ENCODE data around the gene C1QTNF6. TPM values are rescaled to one million over a fixed set of nuclear protein-coding genes. Genes with fewer than 3 reads are reported as not detected.

C1QTNF6 gene
- total RNA-seq, 1 experiment from 2014 or later: 0.08 TPM

DNA sequence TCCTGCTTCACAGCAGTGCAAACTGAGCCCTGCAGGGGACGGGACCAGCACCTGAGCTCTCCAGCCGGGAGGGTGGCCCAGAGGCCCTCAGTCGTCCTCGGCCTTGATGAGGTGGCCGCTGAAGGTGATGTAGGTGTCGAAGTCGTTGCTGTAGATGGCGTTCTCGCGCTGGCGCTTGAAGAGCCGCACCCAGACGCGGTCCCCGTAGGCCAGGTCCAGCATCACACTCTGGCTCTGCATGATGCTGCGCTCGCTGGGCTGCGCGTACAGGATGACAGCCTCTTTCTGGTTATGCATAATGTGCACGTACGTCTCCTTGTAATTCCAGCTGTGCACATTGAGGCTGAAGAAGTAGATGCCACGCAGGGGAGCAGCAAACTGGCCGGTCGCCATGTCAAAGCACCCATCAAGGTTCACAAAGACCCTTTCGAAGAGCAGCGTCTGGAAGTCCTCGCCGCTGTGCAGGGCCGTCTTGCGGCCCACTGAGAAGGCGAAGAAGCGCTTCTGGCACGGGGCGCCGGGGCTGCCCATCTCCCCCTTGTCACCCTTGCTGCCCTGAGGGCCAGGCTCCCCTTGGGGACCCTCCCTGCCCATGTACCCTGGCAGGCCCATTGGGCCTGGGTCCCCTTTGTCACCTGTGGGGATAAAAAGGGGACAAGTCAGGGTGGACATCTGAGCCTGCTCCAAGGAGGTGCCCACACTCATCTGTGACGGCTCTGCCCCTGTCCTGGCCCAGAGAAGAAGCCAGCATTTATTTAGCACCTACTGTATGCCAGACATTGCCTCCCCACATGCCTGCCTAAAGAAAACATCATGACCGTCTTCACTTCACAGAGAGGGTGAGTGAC lies 5.7 kb downstream of the C1QTNF6 start:
- Histone ChIP-seq H3K4me3 (no peak overlapping the region), H3K4me1 (no peaks in the 10 kb centered on the region), H3K27ac (no peak overlapping the region), H3K36me3 (no peaks in the 10 kb centered on the region), H3K27me3 (no peaks in the 10 kb centered on the region), H3K9me3 (replicated peaks) (no peaks in the 10 kb centered on the region)
- no peak for DNase-seq

DNA sequence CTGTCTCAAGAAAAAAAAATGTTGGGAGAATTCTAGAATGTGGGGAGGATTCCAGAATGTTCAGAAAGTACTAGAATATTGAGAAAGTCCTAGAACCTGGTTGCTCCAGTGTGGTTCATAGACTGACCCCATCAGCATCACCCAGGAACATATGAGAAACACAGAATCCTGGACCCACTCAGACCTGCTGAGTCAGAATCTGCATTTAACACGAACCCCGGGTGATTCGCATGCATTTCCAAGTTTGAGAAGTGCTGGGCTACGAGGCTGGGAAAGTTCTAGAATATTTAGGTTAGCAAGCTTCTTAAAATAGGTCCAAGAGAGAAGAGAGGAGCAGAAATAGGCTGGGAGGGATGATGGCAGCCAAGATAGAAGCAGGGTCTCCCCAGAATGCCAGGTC lies 6.4 kb downstream of the C1QTNF6 start:
- H3K36me3 ChIP-seq: no peaks in the 10 kb centered on the region
- no peaks in the 10 kb centered on the region for H3K4me1 ChIP-seq
- H3K27me3 ChIP-seq: peaks cover 3% of the 10 kb centered on the region; the same call in 1 of the 2 replicates
- H3K9me3 ChIP-seq (replicated peaks): no peaks in the 10 kb centered on the region
- no peak for DNase-seq
- no peak overlapping the region for H3K4me3 ChIP-seq
- no peak overlapping the region for H3K27ac ChIP-seq

DNA sequence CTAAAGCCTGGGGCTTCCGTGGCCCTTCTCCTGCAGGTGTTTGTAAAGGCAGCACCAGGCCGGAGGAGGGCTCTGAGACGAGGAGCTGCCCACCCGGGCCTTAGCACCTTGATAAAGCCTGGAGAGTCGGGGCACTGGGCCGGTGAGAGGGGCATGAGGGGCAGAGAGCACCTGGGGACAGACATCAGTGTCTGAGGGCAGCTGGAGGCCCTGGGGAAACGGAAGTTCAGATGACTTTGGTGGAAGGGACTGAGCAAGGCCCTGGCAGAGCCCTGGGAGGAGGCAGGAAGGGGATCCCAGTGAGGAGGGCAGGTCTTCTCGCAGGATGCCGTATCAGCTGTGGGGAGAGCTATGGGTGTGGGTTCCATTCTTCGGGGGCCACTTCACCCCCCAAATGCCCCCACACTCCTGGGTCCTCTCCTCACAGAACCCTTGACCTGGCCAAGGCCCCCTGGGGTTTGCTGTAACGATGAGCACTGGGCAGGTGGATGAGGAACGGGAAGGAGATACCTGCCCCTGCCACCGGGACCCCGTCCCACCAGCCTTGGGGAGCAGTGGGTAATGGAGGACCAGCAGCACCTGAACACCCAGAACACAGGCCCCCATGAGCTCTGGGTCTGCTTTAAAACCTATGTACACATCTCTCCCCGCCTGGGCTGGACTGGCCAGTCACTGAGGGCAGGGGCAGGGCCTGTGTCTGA lies 7.4 kb downstream of the C1QTNF6 start:
- H3K4me3 ChIP-seq: no peak overlapping the region
- no peak for DNase-seq
- H3K27me3 ChIP-seq: peaks cover 11% of the 10 kb centered on the region; the same call in 1 of the 2 replicates
- H3K4me1 ChIP-seq: no peaks in the 10 kb centered on the region
- H3K36me3 ChIP-seq: no peaks in the 10 kb centered on the region
- no peaks in the 10 kb centered on the region for H3K9me3 ChIP-seq (replicated peaks)
- H3K27ac ChIP-seq: no peak overlapping the region

DNA sequence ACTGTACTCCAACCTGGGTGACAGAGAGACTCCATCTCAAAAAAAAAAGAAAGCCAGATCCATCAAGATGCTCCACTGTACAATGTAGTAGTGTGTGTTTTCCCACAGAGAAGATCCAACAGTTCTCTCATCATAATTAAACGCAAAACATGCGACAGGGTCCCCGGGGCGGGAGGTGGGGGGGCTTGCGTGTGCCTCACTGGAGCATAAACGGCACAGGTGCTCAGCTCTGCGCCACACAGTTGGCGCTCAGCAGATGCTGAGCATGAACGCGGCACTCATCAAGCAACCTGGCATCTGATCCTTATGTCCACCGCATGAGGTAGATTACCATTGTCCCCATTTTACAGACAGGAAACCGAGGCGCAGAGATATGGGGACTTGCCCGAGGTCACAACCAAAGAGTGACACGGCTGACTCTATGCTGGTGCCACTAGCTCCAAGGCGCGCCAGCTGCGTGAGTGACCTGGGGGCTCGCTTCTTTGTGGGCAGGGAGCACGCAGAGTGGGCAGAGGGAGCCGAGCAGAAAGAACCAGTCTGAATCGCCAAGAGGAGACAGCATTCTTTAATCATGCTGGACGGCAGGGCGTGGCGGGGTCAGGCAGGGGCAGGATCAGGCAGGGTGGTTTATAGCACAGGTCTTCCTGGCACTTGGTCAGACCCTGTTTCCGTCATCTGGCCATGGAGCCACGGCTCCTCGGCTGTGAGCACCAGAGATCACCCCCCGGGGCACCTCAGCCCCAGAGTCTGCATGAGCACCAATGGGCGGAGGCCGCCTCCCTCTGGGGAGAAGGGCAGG lies 8.2 kb downstream of the C1QTNF6 start:
- no peak overlapping the region for H3K27ac ChIP-seq
- no peak for DNase-seq
- H3K4me3 ChIP-seq: no peak overlapping the region
- H3K27me3 ChIP-seq: peaks cover 11% of the 10 kb centered on the region; the same call in 1 of the 2 replicates
- H3K4me1 ChIP-seq: no peaks in the 10 kb centered on the region
- H3K9me3 ChIP-seq (replicated peaks): no peaks in the 10 kb centered on the region
- H3K36me3 ChIP-seq: no peaks in the 10 kb centered on the region

DNA sequence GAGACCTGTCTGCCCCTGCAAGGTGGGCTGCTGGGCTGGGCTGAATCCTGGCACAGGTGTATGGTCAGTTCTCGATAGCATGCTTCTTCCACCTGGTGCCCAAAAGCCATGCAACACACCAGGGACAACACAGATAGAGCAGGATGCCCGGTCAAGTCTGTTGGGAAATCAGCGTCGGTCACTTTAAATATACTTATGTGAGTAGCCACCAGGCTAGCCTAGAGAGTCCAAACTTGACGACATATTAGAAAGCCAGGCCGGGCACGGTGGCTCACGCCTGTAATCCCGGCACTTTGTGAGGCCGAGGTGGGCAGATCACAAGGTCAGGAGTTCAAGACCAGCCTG lies 8.9 kb downstream of the C1QTNF6 start:
- H3K4me3 ChIP-seq: no peak overlapping the region
- no peak overlapping the region for H3K27ac ChIP-seq
- DNase-seq: no peak
- H3K27me3 ChIP-seq: peaks cover 15% of the 10 kb centered on the region; the same call in 1 of the 2 replicates
- no peaks in the 10 kb centered on the region for H3K4me1 ChIP-seq
- H3K36me3 ChIP-seq: no peaks in the 10 kb centered on the region
- H3K9me3 ChIP-seq (replicated peaks): no peaks in the 10 kb centered on the region

DNA sequence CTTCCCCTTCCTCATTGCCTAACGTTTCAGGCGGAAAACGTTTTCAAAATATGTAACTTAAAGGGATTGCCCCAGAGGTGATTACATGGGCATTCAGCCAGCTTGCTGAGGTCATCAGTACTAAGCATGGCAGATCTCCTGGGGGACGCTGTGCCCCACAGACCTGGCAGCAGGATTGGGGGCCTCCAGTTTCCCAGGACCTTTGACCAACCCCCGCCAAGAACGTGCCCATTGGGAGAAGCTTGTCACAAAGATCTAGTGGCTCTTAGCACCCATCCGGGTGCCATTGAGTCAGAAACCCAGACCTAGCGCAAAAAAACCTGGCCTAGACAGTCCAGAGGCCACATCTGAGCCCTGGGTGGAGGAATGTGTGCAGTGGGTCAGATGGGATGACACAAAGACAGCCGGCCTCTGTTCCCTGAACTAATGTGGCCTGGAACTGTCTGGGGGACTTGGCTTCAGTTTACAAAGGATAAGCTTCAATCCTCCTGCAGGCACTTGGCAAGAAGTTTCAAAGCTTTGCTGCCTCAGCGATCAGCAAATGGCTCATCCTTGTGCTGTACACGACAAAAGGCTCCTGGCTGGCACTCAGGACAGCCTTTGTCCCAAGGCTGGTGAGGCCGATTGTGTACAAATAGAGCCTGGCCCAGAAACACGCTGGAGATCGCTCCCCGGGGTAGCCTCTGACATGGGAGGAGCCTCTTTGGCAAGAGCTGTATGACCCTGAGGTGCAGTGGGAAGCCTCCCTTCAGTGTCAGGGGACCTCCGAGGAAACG lies 9.5 kb downstream of the C1QTNF6 start:
- Histone ChIP-seq H3K4me1 (no peaks in the 10 kb centered on the region), H3K27me3 (peaks cover 15% of the 10 kb centered on the region; the same call in 1 of the 2 replicates), H3K36me3 (no peaks in the 10 kb centered on the region), H3K4me3 (no peak overlapping the region), H3K9me3 (replicated peaks) (no peaks in the 10 kb centered on the region), H3K27ac (no peak overlapping the region)
- DNase-seq: peak in 1 of 2 experiments; percentile 28

DNA sequence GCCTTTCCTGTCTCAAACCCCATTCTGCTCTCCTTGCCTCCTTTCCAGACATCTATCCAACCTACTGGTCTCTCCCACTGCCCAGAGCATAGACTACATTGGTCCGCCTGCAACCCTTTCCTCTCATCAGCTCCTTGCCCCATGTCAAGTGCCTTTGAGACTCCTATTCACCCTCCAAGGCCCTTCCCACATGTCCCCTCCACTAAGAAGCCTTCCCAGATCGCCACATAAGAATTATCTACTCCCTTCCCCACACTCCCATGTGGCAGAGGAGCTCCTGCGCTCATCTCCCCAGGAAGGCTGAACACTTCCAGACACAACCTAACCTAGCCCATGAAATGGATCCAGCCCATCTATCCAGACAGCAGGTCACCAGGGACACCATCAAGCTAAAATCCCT lies 10.3 kb downstream of the C1QTNF6 start:
- H3K27ac ChIP-seq: no peak overlapping the region
- no peak for DNase-seq
- H3K27me3 ChIP-seq: peaks cover 15% of the 10 kb centered on the region; the same call in 1 of the 2 replicates
- H3K4me3 ChIP-seq: no peak overlapping the region
- no peaks in the 10 kb centered on the region for H3K4me1 ChIP-seq
- H3K36me3 ChIP-seq: no peaks in the 10 kb centered on the region
- H3K9me3 ChIP-seq (replicated peaks): no peaks in the 10 kb centered on the region

DNA sequence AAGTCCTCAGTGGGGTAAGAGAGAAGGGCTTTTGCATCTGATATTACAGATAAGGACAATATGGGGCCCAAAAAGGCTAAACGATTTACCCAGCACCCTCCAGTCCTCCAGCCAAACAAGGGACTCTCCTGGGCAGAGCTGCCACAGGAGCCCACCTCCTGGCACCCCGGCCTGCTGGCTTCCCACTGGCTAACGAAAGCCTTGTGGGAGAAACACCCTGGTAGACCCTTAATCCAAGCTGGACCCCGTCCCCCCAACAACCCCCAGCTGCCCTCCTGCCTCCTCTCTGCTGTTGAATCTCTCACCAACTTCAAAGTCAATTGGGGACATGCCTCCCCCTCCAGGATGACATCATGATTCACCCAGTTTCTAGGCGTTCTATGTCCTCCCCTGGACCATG lies 10.8 kb downstream of the C1QTNF6 start:
- H3K4me3 ChIP-seq: no peak overlapping the region
- H3K27ac ChIP-seq: no peak overlapping the region
- no peaks in the 10 kb centered on the region for H3K9me3 ChIP-seq (replicated peaks)
- H3K27me3 ChIP-seq: peaks cover 15% of the 10 kb centered on the region; the same call in 1 of the 2 replicates
- H3K4me1 ChIP-seq: no peaks in the 10 kb centered on the region
- H3K36me3 ChIP-seq: no peaks in the 10 kb centered on the region
- DNase-seq: no peak

DNA sequence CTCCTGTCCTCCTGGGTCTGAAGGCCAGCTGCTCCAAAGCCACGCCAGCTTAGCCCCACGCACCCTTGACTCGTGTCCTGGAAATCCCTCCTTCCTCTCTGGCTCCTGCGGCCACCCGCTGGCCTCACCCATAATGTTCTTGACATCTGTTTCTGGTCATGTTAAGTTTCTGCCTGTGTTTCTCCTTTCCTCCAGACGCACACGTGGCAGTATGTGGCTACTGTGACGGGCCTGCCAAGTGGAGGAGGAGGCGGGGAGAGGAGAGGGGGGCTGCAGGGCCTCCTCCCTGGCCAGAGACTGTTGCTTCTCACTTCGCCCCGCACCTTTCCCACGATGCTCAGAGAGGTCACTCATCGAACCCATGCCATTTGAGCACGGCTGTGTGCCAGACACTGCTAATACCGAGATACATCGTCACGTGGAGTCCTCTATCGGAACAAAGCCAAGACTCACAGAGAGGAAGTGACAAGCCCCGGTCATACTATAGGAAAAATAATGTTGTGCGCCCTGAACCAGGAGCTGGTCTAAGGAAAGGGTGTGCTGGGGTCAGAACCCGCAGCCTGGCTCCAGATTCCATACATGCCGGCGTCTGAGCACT lies 11.5 kb downstream of the C1QTNF6 start:
- peaks cover 15% of the 10 kb centered on the region; the same call in 1 of the 2 replicates for H3K27me3 ChIP-seq
- H3K27ac ChIP-seq: no peak overlapping the region
- H3K4me3 ChIP-seq: no peak overlapping the region
- no peaks in the 10 kb centered on the region for H3K36me3 ChIP-seq
- no peaks in the 10 kb centered on the region for H3K4me1 ChIP-seq
- no peak for DNase-seq
- H3K9me3 ChIP-seq (replicated peaks): no peaks in the 10 kb centered on the region

DNA sequence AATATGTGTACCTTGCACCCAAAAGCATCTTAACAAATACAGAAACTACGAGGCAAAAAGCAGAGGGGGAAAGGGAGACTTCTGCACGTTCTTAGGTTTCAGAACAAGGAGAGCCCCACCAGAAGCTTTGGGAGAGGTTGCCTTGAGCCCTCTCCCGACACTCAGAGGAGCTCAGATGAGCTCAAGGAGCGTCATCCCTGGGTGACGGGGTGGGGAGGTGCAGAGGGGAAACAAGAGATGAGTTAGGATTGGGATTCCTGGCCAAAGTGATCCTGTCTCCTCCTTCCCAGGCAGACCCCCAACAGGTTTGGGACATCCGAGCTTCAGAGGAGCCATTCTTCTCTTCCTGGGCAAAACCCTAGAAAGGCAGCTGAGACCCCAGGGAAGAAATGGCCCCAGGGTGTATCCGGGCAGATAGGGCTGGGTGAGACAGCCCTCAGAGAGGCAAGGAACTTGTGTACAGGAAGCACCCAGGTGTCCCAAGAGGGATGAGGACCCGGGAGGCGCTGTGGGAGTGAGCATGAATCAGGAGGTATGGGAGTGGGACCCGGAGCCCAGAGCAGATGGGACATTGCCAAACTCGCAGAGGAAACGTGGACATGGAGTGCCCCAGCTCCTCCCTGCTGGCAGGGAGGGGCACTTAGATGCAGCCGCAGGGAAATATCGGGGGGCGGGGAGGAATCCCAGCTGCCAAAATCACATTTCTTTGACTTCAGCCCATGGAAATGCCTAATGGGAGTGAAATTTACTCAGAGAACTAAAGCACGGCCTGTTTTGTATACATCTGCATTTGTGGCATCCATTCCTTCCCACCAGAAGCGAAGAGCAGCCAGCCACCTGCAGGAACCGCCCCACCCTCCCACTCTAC lies 12.4 kb downstream of the C1QTNF6 start:
- H3K27me3 ChIP-seq: peaks cover 15% of the 10 kb centered on the region; the same call in 1 of the 2 replicates
- H3K36me3 ChIP-seq: no peaks in the 10 kb centered on the region
- H3K27ac ChIP-seq: no peak overlapping the region
- no peaks in the 10 kb centered on the region for H3K9me3 ChIP-seq (replicated peaks)
- H3K4me1 ChIP-seq: no peaks in the 10 kb centered on the region
- no peak for DNase-seq
- no peak overlapping the region for H3K4me3 ChIP-seq

DNA sequence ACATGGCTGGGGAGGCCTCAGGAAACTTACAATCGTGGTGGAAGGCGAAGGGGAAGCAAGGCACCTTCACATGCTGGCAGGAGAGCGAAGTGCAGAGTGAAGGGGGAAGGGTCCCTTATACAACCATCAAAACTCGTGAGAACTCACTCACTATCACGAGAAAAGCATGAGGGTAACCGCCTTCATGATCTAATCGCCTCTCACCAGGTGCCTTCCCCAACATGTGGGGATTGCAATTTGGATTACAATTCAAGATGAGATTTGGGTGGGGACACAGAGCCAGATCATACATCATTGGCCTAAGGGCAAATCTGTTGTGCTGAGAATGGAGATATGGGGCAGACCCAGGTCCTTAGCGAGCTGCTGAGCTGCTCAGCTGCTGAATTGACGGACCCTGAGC lies 13.1 kb downstream of the C1QTNF6 start:
- peaks cover 15% of the 10 kb centered on the region; the same call in 1 of the 2 replicates for H3K27me3 ChIP-seq
- H3K27ac ChIP-seq: no peak overlapping the region
- H3K4me3 ChIP-seq: no peak overlapping the region
- H3K36me3 ChIP-seq: no peaks in the 10 kb centered on the region
- no peaks in the 10 kb centered on the region for H3K4me1 ChIP-seq
- no peaks in the 10 kb centered on the region for H3K9me3 ChIP-seq (replicated peaks)
- DNase-seq: no peak

DNA sequence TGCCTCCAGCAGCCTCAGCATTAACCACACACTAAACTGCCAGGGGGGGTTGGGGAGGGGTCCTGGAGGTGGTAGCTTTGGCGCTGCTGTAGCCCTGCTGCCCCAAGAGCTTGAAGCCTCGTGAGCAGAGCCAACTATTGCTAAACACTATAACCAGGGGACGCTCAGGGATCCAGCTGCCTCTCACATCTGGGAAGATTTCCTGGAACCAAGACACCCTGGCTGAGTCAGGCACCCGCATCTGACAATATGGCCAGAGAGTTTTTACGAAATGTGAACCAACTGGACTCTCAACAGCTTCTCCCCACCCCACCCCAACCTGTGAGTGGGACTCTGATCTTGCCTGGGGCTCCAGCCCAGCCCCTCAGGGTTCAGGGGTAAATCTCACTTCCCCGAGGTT lies 14.3 kb downstream of the C1QTNF6 start:
- H3K36me3 ChIP-seq: no peaks in the 10 kb centered on the region
- no peak overlapping the region for H3K27ac ChIP-seq
- H3K4me3 ChIP-seq: no peak overlapping the region
- no peaks in the 10 kb centered on the region for H3K9me3 ChIP-seq (replicated peaks)
- DNase-seq: no peak
- peaks cover 15% of the 10 kb centered on the region; the same call in 1 of the 2 replicates for H3K27me3 ChIP-seq
- no peaks in the 10 kb centered on the region for H3K4me1 ChIP-seq

All from SJCRH30 (cell line).